IMR-90 (cell line): ENCODE data around the gene SMYD2. TPM values are rescaled to one million over a fixed set of nuclear protein-coding genes. Genes with fewer than 3 reads are reported as not detected.

Experiments used
- ATAC-seq: fragments of 200-7000 bp; cut with Tn5 transposase; 2 replicates; pipeline ENCODE4 v1.9.1; 2020; ENCODE audit warnings: low read depth, mild to moderate bottlenecking, moderate library complexity
- BruUV-seq: library from RNA; stranded (reverse); fragments of 400-500 nt; replicated peaks from 2 replicates; lab custom pipeline; 2021; lab: Mats Ljungman, UMichigan
- CTCF ChIA-PET: fragments of 300-600 bp; formaldehyde crosslinking; extraction: SDS; loops from one replicate; lab custom pipeline; 2021; ENCODE audit warnings: antibody characterized with exemption; lab: Yijun Ruan, JAX
- POLR2A ChIA-PET: fragments of 300-600 bp; sonication (Branson Sonifier 250); formaldehyde crosslinking; loops from one replicate; lab custom pipeline; 2022; ENCODE audit warnings: antibody characterized with exemption; ENCODE audit not compliant: unreplicated experiment; lab: Charles Lee
- DNase-seq: peaks from one replicate; pipeline ENCODE4 v3.0.0; 2013
- H2AFZ ChIP-seq: replicated peaks from 2 replicates; pipeline ENCODE3; 2013; ENCODE audit warnings: low read length, mild to moderate bottlenecking; ENCODE audit not compliant: poor library complexity
- H2AK5ac ChIP-seq: 2 replicates; pipeline ENCODE4 v1.6.1; 2013; ENCODE audit warnings: low read depth, low read length, inconsistent platforms
- H2AK9ac ChIP-seq: replicated peaks from 2 replicates; pipeline ENCODE3; 2013; ENCODE audit warnings: mild to moderate bottlenecking, low read depth, low read length, moderate library complexity; ENCODE audit not compliant: poor library complexity
- H2BK120ac ChIP-seq: 2 replicates; pipeline ENCODE4 v1.6.1; 2013; ENCODE audit warnings: low read depth, low read length, inconsistent platforms
- H2BK15ac ChIP-seq: 3 replicates; pipeline ENCODE4 v1.6.1; 2013; ENCODE audit warnings: low read depth, low read length, inconsistent platforms
- H2BK20ac ChIP-seq: 2 replicates; pipeline ENCODE4 v1.6.1; 2013; ENCODE audit warnings: low read depth, mild to moderate bottlenecking, inconsistent platforms, low read length, moderate library complexity
- H2BK5ac ChIP-seq: 2 replicates; pipeline ENCODE4 v1.6.1; 2013; ENCODE audit warnings: mild to moderate bottlenecking, low read depth, low read length, inconsistent platforms; ENCODE audit not compliant: poor library complexity, severe bottlenecking
- H3K14ac ChIP-seq: replicated peaks from 2 replicates; pipeline ENCODE4 v1.6.1; 2013; ENCODE audit warnings: low read depth, low read length, inconsistent platforms
- H3K18ac ChIP-seq: 2 replicates; pipeline ENCODE4 v1.6.1; 2013; ENCODE audit warnings: low read depth, low read length, control low read depth
- H3K23ac ChIP-seq: 2 replicates; pipeline ENCODE4 v1.6.1; 2013; ENCODE audit warnings: low read depth, low read length, inconsistent platforms
- H3K27ac ChIP-seq: 2 replicates; pipeline ENCODE4 v1.5.1; 2013; ENCODE audit warnings: mild to moderate bottlenecking, control low read depth, low read length; ENCODE audit not compliant: insufficient read depth
- H3K27me3 ChIP-seq: 2 replicates; pipeline ENCODE4 v1.6.1; 2013; ENCODE audit warnings: low read length; ENCODE audit not compliant: control insufficient read depth, insufficient read depth
- H3K36me3 ChIP-seq: 2 replicates; pipeline ENCODE4 v1.6.1; 2013; ENCODE audit warnings: low read length, mixed read lengths; ENCODE audit not compliant: control insufficient read depth, insufficient read depth
- H3K4ac ChIP-seq: 2 replicates; pipeline ENCODE4 v1.6.1; 2013; ENCODE audit warnings: low read depth, low read length, inconsistent platforms
- H3K4me1 ChIP-seq: 2 replicates; pipeline ENCODE4 v1.6.1; 2013; ENCODE audit warnings: low read length, mixed read lengths; ENCODE audit not compliant: control insufficient read depth, insufficient read depth
- H3K4me2 ChIP-seq: 2 replicates; pipeline ENCODE4 v1.6.1; 2013; ENCODE audit warnings: low read depth, mild to moderate bottlenecking, control low read depth, low read length, moderate library complexity
- H3K4me3 ChIP-seq: 2 replicates; pipeline ENCODE4 v1.5.1; 2013; ENCODE audit warnings: low read depth, mild to moderate bottlenecking, control low read depth, low read length, moderate library complexity; ENCODE audit not compliant: insufficient read depth
- H3K56ac ChIP-seq: 2 replicates; pipeline ENCODE4 v1.6.1; 2013; ENCODE audit warnings: low read length, inconsistent platforms; ENCODE audit not compliant: insufficient read depth; ENCODE audit errors: extremely low read depth
- H3K79me1 ChIP-seq, 2 experiments: 2 replicates each; pipeline ENCODE4 v1.6.1; 2013; ENCODE audit warnings: low read length in 2 of 2, inconsistent platforms in 1 of 2, low read depth in 1 of 2
- H3K9ac ChIP-seq: 2 replicates; pipeline ENCODE4 v1.6.1; 2013; ENCODE audit warnings: low read depth, low read length, control low read depth
- H3K9me1 ChIP-seq: 2 replicates; pipeline ENCODE4 v1.6.1; 2013; ENCODE audit warnings: low read length, inconsistent platforms; ENCODE audit not compliant: insufficient read depth
- H3K9me3 ChIP-seq: 2 replicates; pipeline ENCODE4 v1.6.1; 2013; ENCODE audit warnings: low read length; ENCODE audit not compliant: control insufficient read depth, insufficient read depth
- H4K20me1 ChIP-seq: 2 replicates; pipeline ENCODE4 v1.6.1; 2013; ENCODE audit warnings: low read length, inconsistent platforms; ENCODE audit not compliant: insufficient read depth
- H4K5ac ChIP-seq: 2 replicates; pipeline ENCODE4 v1.6.1; 2013; ENCODE audit warnings: mild to moderate bottlenecking, low read depth, low read length, control low read depth
- H4K8ac ChIP-seq, 2 experiments: 2 replicates each; pipeline ENCODE4 v1.6.1; 2013; ENCODE audit warnings: low read depth in 2 of 2, low read length in 2 of 2, control low read depth in 1 of 2, inconsistent platforms in 1 of 2
- H4K91ac ChIP-seq: 2 replicates; pipeline ENCODE4 v1.6.1; 2013; ENCODE audit warnings: low read depth, low read length, inconsistent platforms; ENCODE audit not compliant: insufficient read depth
- BHLHE40 ChIP-seq: fragments of 150-350 bp; IDR thresholded peaks from 2 replicates; pipeline ENCODE4 v1.6.1; 2016; ENCODE audit warnings: mild to moderate bottlenecking, low read depth, low read length
- CEBPB ChIP-seq: IDR thresholded peaks from 2 replicates; pipeline ENCODE4 v1.6.1; 2012; ENCODE audit warnings: low read depth, low read length, improper control_type of control experiment
- CHD1 ChIP-seq: IDR thresholded peaks from 2 replicates; pipeline ENCODE4 v1.6.1; 2012; ENCODE audit warnings: low read depth, low read length, improper control_type of control experiment
- CTCF ChIP-seq: conservative IDR thresholded peaks from 2 replicates; pipeline ENCODE4 v1.5.1; 2012; ENCODE audit warnings: mild to moderate bottlenecking, low read depth, low read length, improper control_type of control experiment
- ELK1 ChIP-seq: fragments of 150-350 bp; IDR thresholded peaks from 2 replicates; pipeline ENCODE4 v1.6.1; 2016; ENCODE audit warnings: low read depth, mild to moderate bottlenecking, low read length, moderate library complexity, borderline replicate concordance
- FOS ChIP-seq: fragments of 150-350 bp; IDR thresholded peaks from 2 replicates; pipeline ENCODE4 v1.6.1; 2016; ENCODE audit warnings: low read depth, low read length
- MAFK ChIP-seq: IDR thresholded peaks from 2 replicates; pipeline ENCODE4 v1.6.1; 2012; ENCODE audit warnings: low read depth, low read length, improper control_type of control experiment
- MAZ ChIP-seq: IDR thresholded peaks from 2 replicates; pipeline ENCODE4 v1.6.1; 2012; ENCODE audit warnings: low read depth, mild to moderate bottlenecking, low read length, improper control_type of control experiment, moderate library complexity, borderline replicate concordance
- MXI1 ChIP-seq: IDR thresholded peaks from 2 replicates; pipeline ENCODE4 v1.6.1; 2012; ENCODE audit warnings: low read depth, mild to moderate bottlenecking, low read length, moderate library complexity, borderline replicate concordance
- NFE2L2 ChIP-seq: fragments of 150-350 bp; IDR thresholded peaks from 2 replicates; pipeline ENCODE4 v1.6.1; 2016; ENCODE audit warnings: low read depth, mild to moderate bottlenecking, low read length
- POLR2A ChIP-seq: IDR thresholded peaks from 2 replicates; pipeline ENCODE4 v1.6.1; 2012; ENCODE audit warnings: mild to moderate bottlenecking, low read depth, low read length
- RAD21 ChIP-seq: IDR thresholded peaks from 2 replicates; pipeline ENCODE4 v1.6.1; 2012; ENCODE audit warnings: low read length, improper control_type of control experiment
- RCOR1 ChIP-seq: IDR thresholded peaks from 2 replicates; pipeline ENCODE4 v1.6.1; 2012; ENCODE audit warnings: mild to moderate bottlenecking, low read length, improper control_type of control experiment; ENCODE audit not compliant: insufficient replicate concordance
- RFX5 ChIP-seq: IDR thresholded peaks from 2 replicates; pipeline ENCODE4 v1.8.0; 2012; ENCODE audit warnings: low read depth, mild to moderate bottlenecking, low read length, moderate library complexity
- SMC3 ChIP-seq: fragments of 150-350 bp; IDR thresholded peaks from 2 replicates; pipeline ENCODE4 v1.6.1; 2016; ENCODE audit warnings: low read depth, mild to moderate bottlenecking, antibody characterized with exemption, low read length, moderate library complexity
- USF2 ChIP-seq: fragments of 150-350 bp; IDR thresholded peaks from 2 replicates; pipeline ENCODE4 v1.6.1; 2017; ENCODE audit warnings: mild to moderate bottlenecking, antibody characterized with exemption, low read length, low read depth
- WGBS, 2 experiments: methylation state at CpG; one replicate each; pipeline versions ENCODE4 v1.1.5 to v1.1.7; 2013; ENCODE audit warnings: missing lambda C conversion rate in 2 of 2; ENCODE audit not compliant: insufficient read length in 1 of 2; ENCODE audit errors: extremely low coverage in 2 of 2; 5-methylcytosine and 5-hydroxymethylcytosine counted together
- dilution Hi-C: fragments of 300-500 bp; cut with HindIII; formaldehyde crosslinking; loops from one replicate; pipeline ENCODE4 v1.14.3; 2018; ENCODE audit warnings: low sequenced_read_pairs; ENCODE audit not compliant: unreplicated experiment
- in situ Hi-C: fragments of 300-500 bp; cut with MboI; formaldehyde crosslinking; loops from 3 replicates; pipeline ENCODE4 v1.14.3; 2019; ENCODE audit warnings: low sequenced_read_pairs, inconsistent platforms, mixed read lengths
- intact Hi-C: fragments of 100-400 bp; cut with micrococcal nuclease; formaldehyde crosslinking; loops from 2 replicates; pipeline ENCODE4 v1.10.0; 2022
- polyA plus RNA-seq, 3 experiments: library from polyadenylated mRNA; depleted of rRNA; stranded (reverse); fragments of >200 nt; gene quantifications; 2 replicates each; pipeline ENCODE4 v1.2.3, GENCODE V29; 2012; ENCODE audit warnings: low replicate concordance in 1 of 3
- total RNA-seq: library from RNA; depleted of rRNA; stranded (reverse); fragments of >200 nt; gene quantifications from 2 replicates; pipeline ENCODE4 v1.2.3, GENCODE V29; 2012

Gene SMYD2
- total and polyA plus RNA-seq, 2 of the 4 experiments (the other 2 are of a cell fraction), result 32.7 to 61.7 TPM

GRCh38 chr1:214306269-214306668 lies 25.3 kb downstream of the SMYD2 start:
- no peak overlapping the region for H3K23ac ChIP-seq
- no peak overlapping the region for H3K4ac ChIP-seq
- no peak overlapping the region for H3K4me3 ChIP-seq
- H2BK5ac ChIP-seq, result no peak overlapping the region
- in situ Hi-C loops (no loop called here), intact Hi-C loops (no loop called here), dilution Hi-C loops (no loop called here)
- H2AK9ac ChIP-seq, result no peak overlapping the region
- DNase-seq (no peak), ATAC-seq (no peak)
- peaks cover 4% of the 10 kb centered on the region; the same call in 1 of the 2 replicates for H3K4me1 ChIP-seq
- H4K8ac ChIP-seq, result no peak overlapping the region
- H3K9me1 ChIP-seq, result peaks cover 5% of the 10 kb centered on the region; the same call in 1 of the 2 replicates
- H3K14ac ChIP-seq, result no peak overlapping the region
- H4K20me1 ChIP-seq, result no peaks in the 10 kb centered on the region
- H3K56ac ChIP-seq, result no peak overlapping the region
- H3K9me3 ChIP-seq, result no peaks in the 10 kb centered on the region
- no peaks in the 10 kb centered on the region for H3K36me3 ChIP-seq
- no peak overlapping the region for H2BK20ac ChIP-seq
- CTCF ChIA-PET, result interaction anchor here (1.3 kb wide), 1 partner anchor 11 kb away, joined by 4 read pairs; no protein-coding TSS in a partner anchor
- H2BK15ac ChIP-seq, result no peak overlapping the region
- H4K91ac ChIP-seq, result no peak overlapping the region
- no peak overlapping the region for H2BK120ac ChIP-seq
- no TSS peak for BruUV-seq
- H3K27me3 ChIP-seq, result no peaks in the 10 kb centered on the region
- TF ChIP-seq MXI1 (no peak), RAD21 (no peak), MAFK (no peak), CEBPB (no peak), ELK1 (no peak), FOS (no peak), NFE2L2 (no peak), POLR2A (no peak), RCOR1 (no peak), SMC3 (no peak), MAZ (no peak), CHD1 (no peak), CTCF (no peak), RFX5 (no peak), BHLHE40 (no peak), USF2 (no peak)
- H3K18ac ChIP-seq, result no peak overlapping the region
- no peak overlapping the region for H3K4me2 ChIP-seq
- no peak overlapping the region for H4K5ac ChIP-seq
- no peak overlapping the region for H2AFZ ChIP-seq
- WGBS, 2 experiments, result 80% methylated on average over 1 of the region's 6 CpGs; no CpG with 5 or more reads in 1 of the 2 experiments
- no peak overlapping the region for H3K27ac ChIP-seq
- H2AK5ac ChIP-seq, result no peak overlapping the region
- peaks cover 12 to 16% of the 10 kb centered on the region in 2 experiments for H3K79me1 ChIP-seq
- no peak overlapping the region for H3K9ac ChIP-seq
- POLR2A ChIA-PET, result interaction anchor here (0.7 kb wide), 1 partner anchor 307 kb away, joined by 3 read pairs; no protein-coding TSS in a partner anchor
